ENCODE measurements around the gene ACSS3. TPM values are rescaled to one million over a fixed set of nuclear protein-coding genes. Genes with fewer than 3 reads are reported as not detected.

The ACSS3 gene
- total and polyA plus RNA-seq, 2 of the 8 experiments (the other 6 are each of a cell fraction or from before 2014, with no cell fraction given), result 14.4 to 24.0 TPM

- TF ChIP-seq, protein P1, sequence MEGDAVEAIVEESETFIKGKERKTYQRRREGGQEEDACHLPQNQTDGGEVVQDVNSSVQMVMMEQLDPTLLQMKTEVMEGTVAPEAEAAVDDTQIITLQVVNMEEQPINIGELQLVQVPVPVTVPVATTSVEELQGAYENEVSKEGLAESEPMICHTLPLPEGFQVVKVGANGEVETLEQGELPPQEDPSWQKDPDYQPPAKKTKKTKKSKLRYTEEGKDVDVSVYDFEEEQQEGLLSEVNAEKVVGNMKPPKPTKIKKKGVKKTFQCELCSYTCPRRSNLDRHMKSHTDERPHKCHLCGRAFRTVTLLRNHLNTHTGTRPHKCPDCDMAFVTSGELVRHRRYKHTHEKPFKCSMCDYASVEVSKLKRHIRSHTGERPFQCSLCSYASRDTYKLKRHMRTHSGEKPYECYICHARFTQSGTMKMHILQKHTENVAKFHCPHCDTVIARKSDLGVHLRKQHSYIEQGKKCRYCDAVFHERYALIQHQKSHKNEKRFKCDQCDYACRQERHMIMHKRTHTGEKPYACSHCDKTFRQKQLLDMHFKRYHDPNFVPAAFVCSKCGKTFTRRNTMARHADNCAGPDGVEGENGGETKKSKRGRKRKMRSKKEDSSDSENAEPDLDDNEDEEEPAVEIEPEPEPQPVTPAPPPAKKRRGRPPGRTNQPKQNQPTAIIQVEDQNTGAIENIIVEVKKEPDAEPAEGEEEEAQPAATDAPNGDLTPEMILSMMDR (IDR thresholded peaks at IDR 0.05; ENCODE audit: control extremely low read depth in 1 of 3, insufficient read depth in 1 of 3, low read depth in 1 of 3, low read length in 3 of 3), result peak in 1 of 3 experiments; percentile 2; a peak in 2 of 4 replicates
- no peak for TF ChIP-seq MAFK (IDR thresholded peaks at IDR 0.05; ENCODE audit: low read depth, low read length)
- TF ChIP-seq, protein P2, sequence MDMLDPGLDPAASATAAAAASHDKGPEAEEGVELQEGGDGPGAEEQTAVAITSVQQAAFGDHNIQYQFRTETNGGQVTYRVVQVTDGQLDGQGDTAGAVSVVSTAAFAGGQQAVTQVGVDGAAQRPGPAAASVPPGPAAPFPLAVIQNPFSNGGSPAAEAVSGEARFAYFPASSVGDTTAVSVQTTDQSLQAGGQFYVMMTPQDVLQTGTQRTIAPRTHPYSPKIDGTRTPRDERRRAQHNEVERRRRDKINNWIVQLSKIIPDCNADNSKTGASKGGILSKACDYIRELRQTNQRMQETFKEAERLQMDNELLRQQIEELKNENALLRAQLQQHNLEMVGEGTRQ (IDR thresholded peaks at IDR 0.05; ENCODE audit: low read length), result no peak
These were observed 183.8 kb downstream of the ACSS3 start (continued) for GRCh38 chr12:81261508-81262207.

Data from H1 (cell line).